Measurements from ENCODE around the gene ZXDC. TPM values are rescaled to one million over a fixed set of nuclear protein-coding genes. Genes with fewer than 3 reads are reported as not detected.

ZXDC gene
- total RNA-seq, 1 donor from 2014 or later = 29.0 TPM

DNA sequence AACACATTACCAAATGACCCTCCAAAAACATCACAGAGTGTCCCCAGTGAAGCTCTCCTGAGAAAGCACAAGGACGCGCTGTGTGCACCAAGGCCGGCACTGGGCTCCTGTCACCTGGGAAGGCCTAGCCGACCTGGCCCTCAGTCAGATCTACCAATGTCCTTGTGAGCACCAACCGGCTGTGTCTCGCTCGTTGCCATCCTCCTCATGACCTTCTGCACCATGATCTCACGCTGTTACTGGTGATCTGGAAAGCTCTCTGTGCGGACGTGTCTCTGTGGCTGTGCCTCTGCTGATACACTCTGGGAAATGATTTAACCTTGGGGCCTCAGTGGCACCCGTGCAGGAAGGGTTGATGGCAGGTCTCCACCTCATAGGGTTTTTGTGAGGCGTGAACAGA is 24.2 kb downstream of the ZXDC start:
- TF ChIP-seq, protein P1, sequence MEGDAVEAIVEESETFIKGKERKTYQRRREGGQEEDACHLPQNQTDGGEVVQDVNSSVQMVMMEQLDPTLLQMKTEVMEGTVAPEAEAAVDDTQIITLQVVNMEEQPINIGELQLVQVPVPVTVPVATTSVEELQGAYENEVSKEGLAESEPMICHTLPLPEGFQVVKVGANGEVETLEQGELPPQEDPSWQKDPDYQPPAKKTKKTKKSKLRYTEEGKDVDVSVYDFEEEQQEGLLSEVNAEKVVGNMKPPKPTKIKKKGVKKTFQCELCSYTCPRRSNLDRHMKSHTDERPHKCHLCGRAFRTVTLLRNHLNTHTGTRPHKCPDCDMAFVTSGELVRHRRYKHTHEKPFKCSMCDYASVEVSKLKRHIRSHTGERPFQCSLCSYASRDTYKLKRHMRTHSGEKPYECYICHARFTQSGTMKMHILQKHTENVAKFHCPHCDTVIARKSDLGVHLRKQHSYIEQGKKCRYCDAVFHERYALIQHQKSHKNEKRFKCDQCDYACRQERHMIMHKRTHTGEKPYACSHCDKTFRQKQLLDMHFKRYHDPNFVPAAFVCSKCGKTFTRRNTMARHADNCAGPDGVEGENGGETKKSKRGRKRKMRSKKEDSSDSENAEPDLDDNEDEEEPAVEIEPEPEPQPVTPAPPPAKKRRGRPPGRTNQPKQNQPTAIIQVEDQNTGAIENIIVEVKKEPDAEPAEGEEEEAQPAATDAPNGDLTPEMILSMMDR (conservative IDR thresholded peaks at IDR 0.05) = no peak
- H3K9me3 Mint-ChIP-seq = no peaks in the 10 kb centered on the region
- H3K36me3 Mint-ChIP-seq = peaks cover 5% of the 10 kb centered on the region
- H3K27me3 Mint-ChIP-seq = no peaks in the 10 kb centered on the region
- H3K4me3 Mint-ChIP-seq = no peak overlapping the region
- no peak for DNase-seq (ENCODE audit: extremely low spot score, unreplicated experiment)
- peaks cover 2% of the 10 kb centered on the region for H3K4me1 Mint-ChIP-seq (ENCODE audit: unreplicated experiment)
- no peak overlapping the region for H3K27ac Mint-ChIP-seq

DNA sequence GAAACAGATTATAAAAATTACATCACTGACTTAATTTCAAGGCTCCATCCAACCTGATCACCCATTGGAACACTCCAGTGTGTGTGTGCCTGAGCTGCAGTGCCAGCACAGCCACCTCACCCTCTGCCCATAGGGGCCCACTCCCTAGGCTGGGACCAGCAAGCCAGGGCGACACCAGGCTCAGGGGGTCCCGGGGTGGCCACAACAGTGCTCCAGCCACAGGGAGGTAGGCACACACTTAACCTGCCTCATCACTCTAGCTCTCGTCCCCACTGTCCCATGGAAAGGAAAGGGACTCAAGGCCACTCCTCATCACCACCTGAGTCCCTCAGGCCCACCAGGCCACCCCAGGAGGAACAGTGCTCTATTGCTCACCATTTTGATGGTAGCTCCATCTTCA is 24.9 kb downstream of the ZXDC start:
- Mint-ChIP-seq H3K4me3 (no peak overlapping the region), H3K9me3 (no peaks in the 10 kb centered on the region), H3K27ac (no peak overlapping the region)

DNA sequence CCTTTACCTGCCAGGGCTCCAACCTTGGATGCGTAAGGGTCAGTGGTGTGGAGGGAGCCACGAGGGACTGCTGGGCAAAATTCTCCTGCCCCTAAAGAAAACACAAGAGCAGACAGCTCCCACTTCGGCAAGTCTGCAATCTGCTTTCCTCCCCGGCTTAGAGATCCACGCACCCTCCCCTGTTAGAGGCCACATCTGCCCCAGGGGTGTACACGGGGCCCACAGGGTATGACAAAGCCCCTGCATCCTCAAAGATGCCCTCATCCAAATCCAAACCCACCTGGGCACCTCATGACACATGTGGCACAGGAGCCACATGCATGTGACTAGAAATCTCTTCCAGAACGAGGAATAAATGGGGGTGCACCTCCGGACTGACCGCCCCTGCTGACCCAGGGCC is 25.5 kb downstream of the ZXDC start:
- Mint-ChIP-seq H3K4me3 (no peak overlapping the region), H3K27me3 (no peaks in the 10 kb centered on the region), H3K36me3 (peaks cover 4% of the 10 kb centered on the region), H3K27ac (no peak overlapping the region), H3K9me3 (no peaks in the 10 kb centered on the region), H3K4me1 (ENCODE audit: unreplicated experiment) (no peaks in the 10 kb centered on the region)
- DNase-seq (ENCODE audit: extremely low spot score, unreplicated experiment) = no peak
- TF ChIP-seq, protein P1 (conservative IDR thresholded peaks at IDR 0.05) = no peak

More for the DNA sequence above, 24.9 kb downstream of the ZXDC start:
- TF ChIP-seq, protein P1 (conservative IDR thresholded peaks at IDR 0.05) = no peak
- no peak for DNase-seq (ENCODE audit: extremely low spot score, unreplicated experiment)
- H3K36me3 Mint-ChIP-seq = peaks cover 4% of the 10 kb centered on the region
- no peaks in the 10 kb centered on the region for H3K4me1 Mint-ChIP-seq (ENCODE audit: unreplicated experiment)
- H3K27me3 Mint-ChIP-seq = no peaks in the 10 kb centered on the region

DNA sequence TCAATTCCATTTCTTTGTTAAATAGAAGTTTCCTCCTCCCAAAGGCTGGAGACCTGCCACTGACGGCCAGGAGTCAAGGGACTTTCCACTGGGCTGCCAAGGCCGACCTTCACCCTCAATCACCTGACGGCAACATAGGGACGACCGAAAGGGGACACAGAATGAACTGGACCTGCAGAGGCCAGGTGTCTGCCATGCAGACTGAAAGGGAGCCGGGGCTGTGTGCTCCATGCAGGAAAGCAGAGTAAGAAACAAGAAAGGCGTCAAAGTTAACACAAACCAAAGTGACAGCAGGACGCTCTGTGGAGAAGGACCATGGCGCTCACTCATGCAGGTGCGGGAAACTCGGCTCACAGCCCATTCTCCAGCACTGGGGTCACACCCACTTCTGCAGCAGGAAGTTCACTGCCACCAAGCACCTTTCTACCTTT is 26.1 kb downstream of the ZXDC start:
- Mint-ChIP-seq H3K4me3 (no peak overlapping the region), H3K36me3 (peaks cover 4% of the 10 kb centered on the region), H3K27me3 (no peaks in the 10 kb centered on the region), H3K27ac (no peak overlapping the region), H3K4me1 (ENCODE audit: unreplicated experiment) (no peaks in the 10 kb centered on the region), H3K9me3 (no peaks in the 10 kb centered on the region)
- DNase-seq (ENCODE audit: extremely low spot score, unreplicated experiment) = no peak
- TF ChIP-seq, protein P1 (conservative IDR thresholded peaks at IDR 0.05) = no peak

DNA sequence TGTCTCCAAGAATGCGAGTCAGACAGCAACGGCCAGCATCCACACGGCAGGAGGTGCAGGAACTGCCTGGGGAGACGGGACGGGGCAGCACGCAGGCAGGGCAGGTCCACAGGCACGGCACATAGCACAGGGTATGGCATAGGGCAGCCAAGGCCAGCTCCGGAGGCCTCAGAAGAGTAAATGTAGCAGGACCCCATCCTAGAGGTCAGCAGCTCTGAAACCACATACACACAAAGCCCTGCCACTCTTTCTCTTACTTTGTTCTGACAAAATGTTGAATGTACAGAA is 26.9 kb downstream of the ZXDC start:
- H3K9me3 Mint-ChIP-seq = no peaks in the 10 kb centered on the region
- no peak for DNase-seq (ENCODE audit: extremely low spot score, unreplicated experiment)
- H3K36me3 Mint-ChIP-seq = peaks cover 4% of the 10 kb centered on the region
- no peak overlapping the region for H3K27ac Mint-ChIP-seq
- no peak overlapping the region for H3K4me3 Mint-ChIP-seq
- no peaks in the 10 kb centered on the region for H3K27me3 Mint-ChIP-seq
- H3K4me1 Mint-ChIP-seq (ENCODE audit: unreplicated experiment) = no peaks in the 10 kb centered on the region
- TF ChIP-seq, protein P1 (conservative IDR thresholded peaks at IDR 0.05) = no peak
